ENCODE results near the gene SPATA9. TPM values are rescaled to one million over a fixed set of nuclear protein-coding genes. Genes with fewer than 3 reads are reported as not detected.

Gene SPATA9
- total and polyA plus RNA-seq, 2 of the 8 experiments (the other 6 are each of a cell fraction or from before 2014, with no cell fraction given) = not detected

GRCh38 chr5:95667678-95668077, 15.1 kb downstream of the SPATA9 start (continued):
- TF ChIP-seq, protein P1, sequence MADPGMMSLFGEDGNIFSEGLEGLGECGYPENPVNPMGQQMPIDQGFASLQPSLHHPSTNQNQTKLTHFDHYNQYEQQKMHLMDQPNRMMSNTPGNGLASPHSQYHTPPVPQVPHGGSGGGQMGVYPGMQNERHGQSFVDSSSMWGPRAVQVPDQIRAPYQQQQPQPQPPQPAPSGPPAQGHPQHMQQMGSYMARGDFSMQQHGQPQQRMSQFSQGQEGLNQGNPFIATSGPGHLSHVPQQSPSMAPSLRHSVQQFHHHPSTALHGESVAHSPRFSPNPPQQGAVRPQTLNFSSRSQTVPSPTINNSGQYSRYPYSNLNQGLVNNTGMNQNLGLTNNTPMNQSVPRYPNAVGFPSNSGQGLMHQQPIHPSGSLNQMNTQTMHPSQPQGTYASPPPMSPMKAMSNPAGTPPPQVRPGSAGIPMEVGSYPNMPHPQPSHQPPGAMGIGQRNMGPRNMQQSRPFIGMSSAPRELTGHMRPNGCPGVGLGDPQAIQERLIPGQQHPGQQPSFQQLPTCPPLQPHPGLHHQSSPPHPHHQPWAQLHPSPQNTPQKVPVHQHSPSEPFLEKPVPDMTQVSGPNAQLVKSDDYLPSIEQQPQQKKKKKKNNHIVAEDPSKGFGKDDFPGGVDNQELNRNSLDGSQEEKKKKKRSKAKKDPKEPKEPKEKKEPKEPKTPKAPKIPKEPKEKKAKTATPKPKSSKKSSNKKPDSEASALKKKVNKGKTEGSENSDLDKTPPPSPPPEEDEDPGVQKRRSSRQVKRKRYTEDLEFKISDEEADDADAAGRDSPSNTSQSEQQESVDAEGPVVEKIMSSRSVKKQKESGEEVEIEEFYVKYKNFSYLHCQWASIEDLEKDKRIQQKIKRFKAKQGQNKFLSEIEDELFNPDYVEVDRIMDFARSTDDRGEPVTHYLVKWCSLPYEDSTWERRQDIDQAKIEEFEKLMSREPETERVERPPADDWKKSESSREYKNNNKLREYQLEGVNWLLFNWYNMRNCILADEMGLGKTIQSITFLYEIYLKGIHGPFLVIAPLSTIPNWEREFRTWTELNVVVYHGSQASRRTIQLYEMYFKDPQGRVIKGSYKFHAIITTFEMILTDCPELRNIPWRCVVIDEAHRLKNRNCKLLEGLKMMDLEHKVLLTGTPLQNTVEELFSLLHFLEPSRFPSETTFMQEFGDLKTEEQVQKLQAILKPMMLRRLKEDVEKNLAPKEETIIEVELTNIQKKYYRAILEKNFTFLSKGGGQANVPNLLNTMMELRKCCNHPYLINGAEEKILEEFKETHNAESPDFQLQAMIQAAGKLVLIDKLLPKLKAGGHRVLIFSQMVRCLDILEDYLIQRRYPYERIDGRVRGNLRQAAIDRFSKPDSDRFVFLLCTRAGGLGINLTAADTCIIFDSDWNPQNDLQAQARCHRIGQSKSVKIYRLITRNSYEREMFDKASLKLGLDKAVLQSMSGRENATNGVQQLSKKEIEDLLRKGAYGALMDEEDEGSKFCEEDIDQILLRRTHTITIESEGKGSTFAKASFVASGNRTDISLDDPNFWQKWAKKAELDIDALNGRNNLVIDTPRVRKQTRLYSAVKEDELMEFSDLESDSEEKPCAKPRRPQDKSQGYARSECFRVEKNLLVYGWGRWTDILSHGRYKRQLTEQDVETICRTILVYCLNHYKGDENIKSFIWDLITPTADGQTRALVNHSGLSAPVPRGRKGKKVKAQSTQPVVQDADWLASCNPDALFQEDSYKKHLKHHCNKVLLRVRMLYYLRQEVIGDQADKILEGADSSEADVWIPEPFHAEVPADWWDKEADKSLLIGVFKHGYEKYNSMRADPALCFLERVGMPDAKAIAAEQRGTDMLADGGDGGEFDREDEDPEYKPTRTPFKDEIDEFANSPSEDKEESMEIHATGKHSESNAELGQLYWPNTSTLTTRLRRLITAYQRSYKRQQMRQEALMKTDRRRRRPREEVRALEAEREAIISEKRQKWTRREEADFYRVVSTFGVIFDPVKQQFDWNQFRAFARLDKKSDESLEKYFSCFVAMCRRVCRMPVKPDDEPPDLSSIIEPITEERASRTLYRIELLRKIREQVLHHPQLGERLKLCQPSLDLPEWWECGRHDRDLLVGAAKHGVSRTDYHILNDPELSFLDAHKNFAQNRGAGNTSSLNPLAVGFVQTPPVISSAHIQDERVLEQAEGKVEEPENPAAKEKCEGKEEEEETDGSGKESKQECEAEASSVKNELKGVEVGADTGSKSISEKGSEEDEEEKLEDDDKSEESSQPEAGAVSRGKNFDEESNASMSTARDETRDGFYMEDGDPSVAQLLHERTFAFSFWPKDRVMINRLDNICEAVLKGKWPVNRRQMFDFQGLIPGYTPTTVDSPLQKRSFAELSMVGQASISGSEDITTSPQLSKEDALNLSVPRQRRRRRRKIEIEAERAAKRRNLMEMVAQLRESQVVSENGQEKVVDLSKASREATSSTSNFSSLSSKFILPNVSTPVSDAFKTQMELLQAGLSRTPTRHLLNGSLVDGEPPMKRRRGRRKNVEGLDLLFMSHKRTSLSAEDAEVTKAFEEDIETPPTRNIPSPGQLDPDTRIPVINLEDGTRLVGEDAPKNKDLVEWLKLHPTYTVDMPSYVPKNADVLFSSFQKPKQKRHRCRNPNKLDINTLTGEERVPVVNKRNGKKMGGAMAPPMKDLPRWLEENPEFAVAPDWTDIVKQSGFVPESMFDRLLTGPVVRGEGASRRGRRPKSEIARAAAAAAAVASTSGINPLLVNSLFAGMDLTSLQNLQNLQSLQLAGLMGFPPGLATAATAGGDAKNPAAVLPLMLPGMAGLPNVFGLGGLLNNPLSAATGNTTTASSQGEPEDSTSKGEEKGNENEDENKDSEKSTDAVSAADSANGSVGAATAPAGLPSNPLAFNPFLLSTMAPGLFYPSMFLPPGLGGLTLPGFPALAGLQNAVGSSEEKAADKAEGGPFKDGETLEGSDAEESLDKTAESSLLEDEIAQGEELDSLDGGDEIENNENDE (IDR thresholded peaks at IDR 0.05; ENCODE audit: insufficient replicate concordance, low read length) = no peak
- TF ChIP-seq BCL11A (IDR thresholded peaks at IDR 0.05; ENCODE audit: low read depth in 2 of 2, low read length in 2 of 2) (no peak), CHD2 (IDR thresholded peaks at IDR 0.05; ENCODE audit: low read length) (no peak), KDM4A (IDR thresholded peaks at IDR 0.05; ENCODE audit: low read depth, low read length, severe bottlenecking) (no peak), RFX5 (IDR thresholded peaks at IDR 0.05; ENCODE audit: borderline replicate concordance, low read depth, low read length) (no peak), KDM5A (IDR thresholded peaks at IDR 0.05; ENCODE audit: low read length) (no peak), EGR1 (IDR thresholded peaks at IDR 0.05; ENCODE audit: borderline replicate concordance, low read depth, low read length) (no peak), ATF2 (IDR thresholded peaks at IDR 0.05; ENCODE audit: low read length) (no peak), SRF (IDR thresholded peaks at IDR 0.05; ENCODE audit: low read depth, low read length) (no peak), ZNF274 (IDR thresholded peaks at IDR 0.05; ENCODE audit: borderline replicate concordance, extremely low read depth, low read length) (no peak), KDM1A (IDR thresholded peaks at IDR 0.05; ENCODE audit: borderline replicate concordance, low read length) (no peak)
